Activated T-cell treated with anti-CD3 and anti-CD28 coated beads for 48 hours (primary cell): ENCODE results near the gene KLF16.

Source experiments
- DNase-seq: peaks from one replicate; pipeline ENCODE4 v3.0.0-alpha.2; 2020; ENCODE audit warnings: low read depth

KLF16 gene

DNA sequence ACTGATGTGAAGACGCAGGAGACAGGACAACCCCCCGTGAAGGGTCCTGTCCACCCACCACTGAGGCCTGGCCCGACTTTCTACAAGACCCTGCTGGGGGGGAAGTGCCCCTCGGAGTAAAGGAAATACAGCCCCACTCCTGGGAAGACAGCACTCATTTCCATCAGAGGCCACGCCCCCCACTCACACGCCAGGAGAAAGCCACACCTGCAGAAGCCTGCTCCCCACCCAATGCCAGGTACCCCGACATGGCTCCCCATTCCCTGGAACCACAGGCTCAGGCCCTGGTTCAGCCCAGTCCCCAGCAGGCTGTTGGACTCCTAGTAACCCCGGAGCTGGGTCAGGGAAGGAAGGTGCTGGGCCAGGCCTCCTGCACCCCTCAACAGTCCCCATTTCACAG, 40.4 kb downstream of the KLF16 start:
- no peak for DNase-seq

GRCh38 chr19:1822210-1822609, 41.2 kb downstream of the KLF16 start:
- DNase-seq: no peak

DNA sequence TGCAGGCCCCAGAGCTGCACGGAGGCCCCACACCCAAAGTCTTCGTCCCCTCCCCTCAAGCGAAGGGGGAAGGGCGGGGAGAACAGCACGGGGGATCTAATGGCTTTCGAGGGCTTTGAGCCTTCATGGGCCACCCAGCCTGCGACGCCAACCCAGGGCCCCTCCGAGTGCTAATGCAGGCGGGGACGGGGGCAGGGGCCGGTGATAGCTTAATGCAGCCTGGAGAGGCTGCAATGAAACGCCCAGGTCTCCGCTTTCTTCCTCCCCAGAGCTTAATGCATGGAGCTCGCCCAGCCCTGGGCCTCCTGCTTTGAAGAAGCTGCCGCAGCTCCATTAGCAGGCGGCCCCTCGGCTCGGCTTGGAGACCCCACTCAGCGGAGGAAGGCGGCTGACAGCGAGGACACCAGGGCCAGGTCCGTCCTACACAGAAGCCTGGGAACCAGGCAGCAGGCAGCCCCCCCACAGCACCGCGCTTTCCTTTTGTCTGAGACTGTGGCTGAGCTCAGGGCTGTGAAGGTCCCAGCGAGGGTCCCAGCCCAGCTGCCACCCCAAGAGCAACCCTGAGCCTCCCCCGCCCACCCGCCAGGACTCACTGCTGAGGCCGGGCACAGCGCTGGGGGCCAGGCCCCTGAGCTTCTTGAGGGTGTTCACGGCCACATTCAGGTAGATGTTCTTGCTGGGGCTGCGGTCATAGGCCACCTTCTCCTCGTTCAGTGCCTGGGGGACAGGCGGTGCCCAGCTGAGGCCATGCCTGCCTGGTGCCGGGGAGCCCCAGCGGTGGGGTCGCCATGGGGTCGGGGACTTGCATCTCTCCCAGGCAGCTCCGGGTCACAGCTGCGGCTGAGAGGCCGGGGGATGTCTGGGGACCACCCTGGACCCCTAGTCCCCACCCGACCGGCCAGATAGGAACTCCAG, 43.8 kb downstream of the KLF16 start:
- no peak for DNase-seq

DNA sequence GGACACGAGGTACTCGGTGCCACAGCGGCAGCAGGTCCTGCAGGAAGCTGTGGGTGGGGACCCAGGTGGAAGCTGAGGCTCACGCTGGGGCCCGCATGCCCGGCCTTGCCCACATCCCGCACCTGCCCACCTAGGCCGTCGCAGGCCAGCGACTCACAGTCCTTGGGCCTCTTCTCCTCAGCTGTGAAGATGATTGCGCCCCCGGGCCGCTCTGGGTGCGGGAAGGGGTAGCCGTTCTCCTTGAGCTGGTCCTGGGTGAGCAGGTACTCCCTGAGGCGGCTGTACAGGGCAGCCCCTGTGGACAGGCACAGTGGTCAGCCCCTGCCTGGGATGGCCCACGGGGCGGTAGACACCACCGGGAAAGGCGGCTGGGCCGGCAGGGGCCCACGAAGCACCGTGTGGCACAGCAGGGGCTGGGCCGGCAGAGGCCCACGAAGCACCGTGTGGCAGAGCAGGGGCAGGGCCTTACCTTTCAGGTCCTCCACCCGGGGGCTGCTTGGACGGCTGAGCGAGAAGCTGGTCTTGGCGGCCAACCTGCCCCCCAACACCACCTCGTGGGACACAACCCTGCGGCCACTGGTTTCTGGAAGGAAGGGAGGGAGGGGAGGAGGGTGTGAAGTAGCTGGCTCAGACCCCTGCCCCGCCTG, 44.7 kb downstream of the KLF16 start:
- no peak for DNase-seq

- no peak for DNase-seq
Measured at GRCh38 chr19:1817553-1818179, 45.7 kb downstream of the KLF16 start.

DNA sequence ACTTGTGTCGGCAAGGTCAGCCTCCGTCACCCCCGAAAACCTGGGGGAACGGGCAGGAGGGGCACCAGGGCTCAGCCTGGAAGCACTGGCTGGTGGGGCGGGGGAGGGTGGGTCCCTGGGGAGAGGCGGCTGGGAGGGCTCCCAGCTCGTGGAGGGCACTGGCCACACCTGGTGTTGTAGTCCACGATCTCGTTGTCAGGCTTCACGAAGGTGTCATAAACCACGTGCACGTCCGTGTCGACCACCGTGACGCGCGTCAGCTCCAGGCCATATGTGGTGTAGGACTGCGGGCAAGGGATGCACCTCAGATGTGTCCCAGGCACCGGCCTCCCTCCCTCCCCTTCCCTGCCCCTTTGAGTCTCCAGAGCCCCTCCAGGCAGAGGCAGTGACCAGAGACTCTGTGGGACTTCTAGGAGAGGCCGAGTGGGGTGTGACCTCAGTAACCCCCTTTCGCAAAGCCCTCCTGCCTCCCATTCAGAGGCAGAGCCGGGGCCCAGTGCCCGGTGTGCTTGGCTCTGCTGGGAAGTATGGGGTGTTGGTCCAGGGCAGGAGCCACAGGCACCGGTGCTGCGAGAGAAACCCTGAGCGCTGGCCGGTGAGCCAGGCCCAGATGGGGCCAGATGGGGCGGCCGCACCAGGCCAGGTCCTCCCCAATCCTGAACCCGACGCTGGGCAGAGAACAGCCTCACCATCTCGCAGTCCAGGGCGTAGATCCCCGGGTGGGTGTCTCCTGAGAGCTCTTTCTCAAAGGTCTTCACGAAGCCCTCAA, 46.7 kb downstream of the KLF16 start:
- DNase-seq: no peak

DNA sequence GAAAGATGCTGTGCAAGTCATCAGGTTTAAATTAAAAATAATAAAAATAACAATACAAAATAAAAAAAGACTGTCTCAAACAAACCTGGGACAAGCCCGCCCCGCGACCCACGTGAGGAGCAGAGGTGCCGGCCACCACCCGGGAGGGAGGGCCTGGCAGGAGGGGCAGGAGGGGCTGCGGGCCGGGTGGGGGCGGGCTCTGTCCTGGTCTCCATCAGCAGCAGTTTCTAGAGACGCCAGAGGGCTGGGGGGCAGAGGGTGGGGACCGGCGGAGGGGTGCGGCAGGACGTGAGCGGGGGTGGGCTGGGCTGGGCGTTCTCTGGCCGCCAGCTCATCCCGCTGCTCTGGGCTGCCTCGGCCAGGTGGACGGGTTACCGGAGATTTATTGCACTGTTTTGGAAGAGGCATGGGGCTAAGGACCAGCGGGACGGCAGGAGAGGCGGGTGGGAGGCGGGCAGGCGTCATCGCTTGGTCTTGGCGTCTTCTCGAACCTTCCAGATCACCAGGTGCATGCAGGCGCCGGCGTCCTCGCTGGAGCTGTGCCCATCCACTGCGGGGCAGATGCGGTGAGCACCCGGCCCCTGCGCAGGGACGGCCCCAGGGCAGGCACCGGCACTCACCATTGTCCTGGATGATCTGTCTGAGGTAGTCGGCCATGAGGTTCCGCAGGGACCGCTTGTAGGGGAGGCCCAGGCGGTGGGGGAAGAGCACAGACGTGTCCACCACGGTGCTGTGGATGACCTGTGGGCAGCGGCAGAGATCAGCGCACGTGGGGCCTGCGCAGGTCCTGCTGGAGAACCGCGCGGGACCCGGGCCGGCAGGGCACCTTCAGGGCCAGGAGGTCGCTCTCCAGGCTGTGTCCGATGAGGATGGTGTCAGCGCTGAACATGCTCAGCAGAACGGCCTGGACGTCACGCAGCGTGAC, 47.5 kb downstream of the KLF16 start:
- no peak for DNase-seq

DNA sequence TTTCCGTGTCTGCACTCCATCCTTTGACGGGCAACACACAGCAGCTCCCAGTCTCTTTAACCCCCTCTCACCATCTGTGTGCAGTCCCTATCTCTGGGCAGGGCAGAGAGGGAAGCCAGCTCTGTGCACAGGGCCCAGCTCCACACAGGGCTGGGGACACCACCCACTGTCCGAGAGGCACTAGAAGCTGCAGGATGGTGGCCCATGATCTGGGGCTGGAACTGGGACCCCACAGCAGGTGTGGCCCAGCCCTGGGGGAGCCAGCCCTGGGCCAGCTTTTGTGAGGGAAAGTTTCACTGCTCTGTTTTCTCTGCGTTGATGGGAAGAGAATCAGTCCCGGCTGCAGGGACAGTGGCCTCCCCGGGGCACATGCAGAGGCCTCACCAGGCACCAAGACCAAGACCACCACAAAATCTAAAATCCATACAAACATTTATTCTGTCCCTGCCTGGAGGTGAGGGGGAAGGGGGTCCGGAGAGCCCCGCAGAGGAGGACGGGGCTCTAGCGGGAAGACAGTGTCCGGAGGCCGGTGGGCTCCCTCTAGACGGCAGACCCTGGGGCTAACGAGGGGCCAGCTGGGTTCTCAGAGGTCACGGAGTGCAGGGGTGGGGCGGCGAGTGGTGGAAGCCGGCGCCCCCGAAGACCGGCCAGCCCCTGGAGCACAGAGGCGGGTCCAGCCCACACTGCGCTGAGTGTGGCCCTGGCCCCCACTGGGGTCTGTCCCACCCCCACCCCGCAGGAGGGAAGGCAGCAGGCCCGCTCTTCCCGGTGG, 48.4 kb downstream of the KLF16 start:
- no peak for DNase-seq

- no peak for DNase-seq
Measured at GRCh38 chr19:1814391-1814790, 49.0 kb downstream of the KLF16 start.

- no peak for DNase-seq
Measured at GRCh38 chr19:1813192-1814182, 49.9 kb downstream of the KLF16 start.

DNA sequence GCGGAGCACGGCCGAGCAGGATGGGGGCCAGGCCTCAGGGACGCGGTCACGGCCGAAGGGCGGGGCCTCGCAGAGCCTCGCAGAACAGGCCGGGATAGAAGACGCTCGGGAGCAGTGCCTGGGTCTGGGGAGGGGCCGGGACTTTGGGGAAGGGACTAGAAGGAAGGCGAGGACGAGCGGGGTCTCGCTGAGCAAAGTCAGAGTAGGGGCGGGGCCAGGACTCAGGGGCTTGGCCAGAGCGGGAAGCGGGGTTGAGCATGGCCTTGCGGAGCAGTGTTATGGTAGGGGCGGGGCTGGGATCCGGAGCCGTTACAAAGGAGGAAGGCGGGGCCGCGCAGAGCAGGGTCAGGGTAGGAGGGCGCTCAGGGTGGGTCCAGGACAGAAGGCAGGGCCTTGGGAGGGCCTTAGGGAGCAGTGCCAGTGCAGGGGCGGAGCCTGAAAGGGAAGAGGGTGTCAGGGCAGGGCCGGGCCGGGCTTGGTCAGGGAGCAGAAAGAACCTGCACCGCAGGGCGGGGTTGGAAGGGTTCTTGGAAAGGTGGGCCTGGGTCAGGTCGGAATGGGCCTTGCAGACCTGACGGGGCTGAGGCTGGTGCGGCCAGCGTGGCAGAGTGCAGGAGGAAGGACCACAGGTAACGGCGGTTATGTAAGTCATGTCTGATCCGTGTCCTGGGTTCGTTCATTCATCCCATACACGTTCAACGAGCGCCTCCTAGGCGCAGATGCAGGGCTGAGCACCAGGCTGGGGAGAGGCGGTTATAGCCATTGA, 50.8 kb downstream of the KLF16 start:
- DNase-seq: peak; percentile 85

- DNase-seq: no peak
Measured at GRCh38 chr19:1811942-1812425, 51.4 kb downstream of the KLF16 start, which contains the start of gene ATP8B3. TSS of gene ATP8B3 (minus strand) at chr19:1812276. CDS start at chr19:1811736, 540 bp downstream.

DNA sequence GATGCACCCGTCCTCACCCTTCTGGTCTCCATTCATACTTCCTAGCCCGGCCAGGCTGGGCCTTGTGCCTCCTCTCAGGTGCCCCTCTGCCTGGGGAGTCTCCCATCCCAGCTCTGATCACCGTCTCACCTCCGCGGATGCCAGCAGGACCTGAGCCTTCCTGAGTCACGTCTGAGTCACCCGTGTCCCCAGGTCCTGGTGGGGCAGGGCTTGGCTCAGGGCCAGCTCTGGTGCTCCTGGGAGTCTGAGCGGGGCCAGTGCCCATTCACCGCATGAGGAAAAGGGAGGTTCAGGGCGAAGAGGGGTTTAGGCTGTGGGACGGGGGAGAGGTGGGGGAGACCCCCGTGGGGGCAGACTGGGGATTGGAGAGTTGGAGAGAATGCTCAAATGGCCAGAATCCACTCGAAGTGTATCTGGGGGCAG, 51.9 kb downstream of the KLF16 start:
- DNase-seq: peak; percentile 44

DNA sequence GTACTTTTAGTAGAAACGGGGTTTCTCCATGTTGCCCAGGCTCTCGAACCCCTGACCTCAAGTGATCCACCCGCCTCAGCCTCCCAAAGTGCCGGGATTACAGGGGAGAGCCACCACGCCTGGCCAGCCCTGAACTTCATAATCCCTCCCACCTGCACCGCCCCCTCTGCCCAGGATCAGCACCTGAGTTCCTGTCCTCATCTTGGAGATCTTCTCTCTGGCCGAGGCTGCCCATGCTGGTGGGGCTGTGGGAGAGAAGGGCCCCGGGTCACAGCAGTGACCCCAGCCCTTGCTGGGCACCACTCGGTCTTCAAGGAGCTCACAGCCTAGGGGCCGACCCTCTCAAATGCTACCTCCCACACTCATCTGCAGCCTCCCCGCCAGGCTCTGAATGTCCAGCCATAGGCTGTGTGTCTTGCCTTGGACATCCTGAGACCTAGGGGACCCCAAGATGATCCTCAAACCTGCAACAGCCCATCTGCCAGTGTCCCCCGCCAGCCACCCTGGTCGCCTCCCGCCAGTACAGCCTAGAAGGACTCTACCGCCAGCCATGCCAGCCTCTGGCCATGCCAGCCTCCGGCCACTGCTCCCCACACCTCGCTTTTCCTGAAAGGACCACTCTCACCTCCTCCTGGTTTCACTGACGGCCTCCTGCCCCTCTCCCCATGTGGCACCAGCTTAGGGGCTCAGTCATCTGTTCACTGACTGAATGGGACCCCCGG, 52.8 kb downstream of the KLF16 start:
- DNase-seq: no peak

DNA sequence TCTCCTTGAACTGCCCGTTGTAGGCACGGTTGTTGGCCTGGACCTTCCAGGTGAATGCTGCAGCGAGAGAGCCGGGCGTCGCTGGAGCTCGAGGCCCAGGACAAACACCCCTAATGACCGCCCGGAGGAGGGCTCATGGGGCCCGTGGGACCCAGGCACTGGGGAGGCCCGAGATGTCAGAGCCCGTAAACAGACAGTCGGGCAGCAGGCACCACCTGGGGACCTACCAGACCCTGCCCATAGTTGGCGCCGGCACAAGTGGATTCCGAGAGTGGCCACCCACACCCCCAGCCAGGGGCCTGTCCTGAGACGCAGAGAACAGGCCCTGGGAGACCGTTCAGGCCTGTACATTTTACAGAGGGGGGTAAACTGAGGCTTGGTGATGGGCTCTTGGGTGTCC, 53.7 kb downstream of the KLF16 start:
- no peak for DNase-seq

DNA sequence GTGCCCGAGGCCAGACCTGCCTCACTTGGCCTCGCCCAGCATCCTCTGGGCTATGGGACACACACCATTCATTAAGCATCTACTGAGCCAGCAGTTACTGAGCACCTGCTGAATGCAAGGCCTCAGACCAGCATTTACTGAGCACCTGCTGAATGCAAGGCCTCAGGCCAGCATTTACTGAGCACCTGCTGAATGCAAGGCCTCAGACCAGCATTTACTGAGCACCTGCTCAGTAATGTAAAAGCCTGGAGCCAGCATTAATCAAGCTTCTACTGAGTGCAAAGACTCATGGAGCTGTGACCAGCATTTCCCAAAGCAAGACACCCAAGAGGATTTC, 55.0 kb downstream of the KLF16 start:
- no peak for DNase-seq

- DNase-seq: no peak
Measured at GRCh38 chr19:1807695-1808394, 55.5 kb downstream of the KLF16 start.
